Breast epithelium (tissue), 4 donors: ENCODE data around the gene ZFP62. TPM values are rescaled to one million over a fixed set of nuclear protein-coding genes. Genes with fewer than 3 reads are reported as not detected.

Experiments
- DNase-seq, 2 donors: peaks; one replicate each; pipeline ENCODE4 v3.0.0-alpha.2; 2019; ENCODE audit warnings: low spot score in 2 of 2
- H3K27ac ChIP-seq, 2 donors: fragments of 200-600 bp; sonication (generic) in 1 of 2; one replicate each; pipeline ENCODE4 v1.5.1; 2016 to 2019; ENCODE audit warnings: mild to moderate bottlenecking in 1 of 2
- H3K27me3 ChIP-seq, 2 donors: fragments of 200-600 bp; sonication (generic) in 1 of 2; one replicate each; pipeline versions ENCODE4 v1.5.1 to v1.6.0; 2017 to 2019; ENCODE audit warnings: control low read depth in 1 of 2, mild to moderate bottlenecking in 1 of 2
- H3K36me3 ChIP-seq: fragments of 200-600 bp; one replicate; pipeline ENCODE4 v1.5.1; 2019
- H3K4me1 ChIP-seq, 2 donors: fragments of 200-600 bp; sonication (generic); one replicate each; pipeline ENCODE4 v1.5.1; 2016 to 2019; ENCODE audit warnings: control low read depth in 1 of 2
- H3K4me3 ChIP-seq, 3 donors: fragments of 200-600 bp; sonication (generic); 1 replicate in 2 of 3; 2 replicates in 1 of 3; pipeline ENCODE4 v1.5.1; 2016 to 2019; ENCODE audit warnings: mild to moderate bottlenecking in 3 of 3, moderate library complexity in 2 of 3
- H3K9me3 ChIP-seq, 2 donors: fragments of 200-600 bp; sonication (generic) in 1 of 2; one replicate each; pipeline ENCODE4 v1.5.1; 2016 to 2019; ENCODE audit warnings: control low read depth in 1 of 2
- CTCF ChIP-seq, 3 donors: fragments of 450-650 bp; IDR thresholded peaks; one replicate each; pipeline ENCODE4 v1.5.1; 2016 to 2017; ENCODE audit warnings: antibody characterized with exemption in 3 of 3, mild to moderate bottlenecking in 3 of 3, moderate library complexity in 3 of 3
- POLR2A ChIP-seq: fragments of 450-650 bp; IDR thresholded peaks from one replicate; pipeline ENCODE4 v1.6.1; 2016; ENCODE audit warnings: antibody characterized with exemption, mild to moderate bottlenecking, moderate library complexity
- POLR2AphosphoS5 ChIP-seq, 3 donors: sonication (generic); formaldehyde crosslinking; IDR thresholded peaks; one replicate each; pipeline ENCODE4 v1.6.1; 2017; ENCODE audit warnings: antibody characterized with exemption in 3 of 3
- intact Hi-C: fragments of 100-400 bp; cut with DNase I; formaldehyde crosslinking; loops from one replicate; pipeline ENCODE4 v1.15.1; 2023; ENCODE audit warnings: low total_unique reads
- total RNA-seq, 3 donors: library from RNA; depleted of rRNA; stranded (reverse); fragments of >200 nt; gene quantifications; one replicate each; pipeline ENCODE4 v1.1.0, GENCODE V29; 2016

The ZFP62 gene
- total RNA-seq, 3 donors from 2014 or later: 18.6 to 49.6 (median 35.4) TPM

GRCh38 chr5:180858586-180858985 is 2.5 kb downstream of the ZFP62 start:
- no peak overlapping the region for H3K27ac ChIP-seq
- DNase-seq: no peak
- TF ChIP-seq POLR2A: no peak
- no peak for TF ChIP-seq CTCF (IDR thresholded peaks at IDR 0.05)
- TF ChIP-seq POLR2AphosphoS5 (IDR thresholded peaks at IDR 0.05): no peak
- H3K36me3 ChIP-seq: no peaks in the 10 kb centered on the region
- H3K4me1 ChIP-seq: no peaks in the 10 kb centered on the region
- intact Hi-C loops: loop anchor here (2.0 kb wide), 1 partner anchor 24 kb away; no protein-coding TSS in a partner anchor
- H3K9me3 ChIP-seq: no peaks in the 10 kb centered on the region
- no peak overlapping the region for H3K4me3 ChIP-seq
- H3K27me3 ChIP-seq: no peaks in the 10 kb centered on the region

- Histone ChIP-seq H3K27ac (no peak overlapping the region), H3K9me3 (peaks cover 8 to 24% of the 10 kb centered on the region in 2 donors), H3K4me3 (no peak overlapping the region), H3K36me3 (peaks cover 18% of the 10 kb centered on the region), H3K27me3 (no peaks in the 10 kb centered on the region), H3K4me1 (no peaks in the 10 kb centered on the region)
- DNase-seq: no peak
- intact Hi-C loops: no loop called here
- TF ChIP-seq POLR2A (no peak), CTCF (IDR thresholded peaks at IDR 0.05) (no peak), POLR2AphosphoS5 (IDR thresholded peaks at IDR 0.05) (no peak)
These were observed 7.3 kb downstream of the ZFP62 start for GRCh38 chr5:180853848-180854176.

- DNase-seq: no peak
- Histone ChIP-seq H3K4me1 (no peaks in the 10 kb centered on the region), H3K4me3 (no peak overlapping the region), H3K36me3 (peaks cover 18% of the 10 kb centered on the region), H3K27me3 (no peaks in the 10 kb centered on the region), H3K9me3 (peaks cover 8 to 25% of the 10 kb centered on the region in 2 donors), H3K27ac (no peak overlapping the region)
- intact Hi-C loops: no loop called here
- TF ChIP-seq CTCF (IDR thresholded peaks at IDR 0.05): no peak
- no peak for TF ChIP-seq POLR2A
- TF ChIP-seq POLR2AphosphoS5 (IDR thresholded peaks at IDR 0.05): no peak
These were observed 7.8 kb downstream of the ZFP62 start for GRCh38 chr5:180853121-180853847.

- intact Hi-C loops: no loop called here
- no peaks in the 10 kb centered on the region for H3K4me1 ChIP-seq
- H3K27ac ChIP-seq: no peak overlapping the region
- TF ChIP-seq POLR2AphosphoS5 (IDR thresholded peaks at IDR 0.05): no peak
- no peak for TF ChIP-seq CTCF (IDR thresholded peaks at IDR 0.05)
- no peak for TF ChIP-seq POLR2A
- no peak for DNase-seq
- no peaks in the 10 kb centered on the region for H3K27me3 ChIP-seq
- H3K4me3 ChIP-seq: no peak overlapping the region
- H3K9me3 ChIP-seq: peaks cover 8 to 25% of the 10 kb centered on the region in 2 donors
- H3K36me3 ChIP-seq: peaks cover 18% of the 10 kb centered on the region
These were observed 8.6 kb downstream of the ZFP62 start for GRCh38 chr5:180852495-180852894.

GRCh38 chr5:180850434-180851078 is 10.5 kb downstream of the ZFP62 start:
- peaks cover 18% of the 10 kb centered on the region for H3K36me3 ChIP-seq
- TF ChIP-seq CTCF (IDR thresholded peaks at IDR 0.05): no peak
- no peak for TF ChIP-seq POLR2A
- TF ChIP-seq POLR2AphosphoS5 (IDR thresholded peaks at IDR 0.05): no peak
- H3K27me3 ChIP-seq: no peaks in the 10 kb centered on the region
- no peak overlapping the region for H3K27ac ChIP-seq
- H3K4me3 ChIP-seq: no peak overlapping the region
- intact Hi-C loops: no loop called here
- peaks cover 14 to 25% of the 10 kb centered on the region in 2 donors for H3K9me3 ChIP-seq
- no peaks in the 10 kb centered on the region for H3K4me1 ChIP-seq
- no peak for DNase-seq
